ENCODE data around the gene LY6G6C.

LY6G6C gene

GRCh38 chr6:31734821-31735406 lies 13.4 kb upstream of the LY6G6C start:
- no peak for TF ChIP-seq TEAD4 (IDR thresholded peaks at IDR 0.05)
- no peak for TF ChIP-seq YY1 (IDR thresholded peaks at IDR 0.05; ENCODE audit: low read depth)
- TF ChIP-seq USF1 (IDR thresholded peaks at IDR 0.05) = no peak
- no peak for TF ChIP-seq ZBTB7A (IDR thresholded peaks at IDR 0.05; ENCODE audit: low read depth)

- TF ChIP-seq TEAD4 (IDR thresholded peaks at IDR 0.05) (no peak), RAD21 (IDR thresholded peaks at IDR 0.05; ENCODE audit: low read depth) (no peak), CEBPB (IDR thresholded peaks at IDR 0.05) (no peak), REST (IDR thresholded peaks at IDR 0.05; ENCODE audit: low read depth) (no peak), CREB1 (IDR thresholded peaks at IDR 0.05; ENCODE audit: low read depth) (no peak), NFIC (IDR thresholded peaks at IDR 0.05) (no peak), USF1 (IDR thresholded peaks at IDR 0.05) (no peak), FOXM1 (IDR thresholded peaks at IDR 0.05; ENCODE audit: borderline replicate concordance, low read depth) (no peak), YY1 (IDR thresholded peaks at IDR 0.05; ENCODE audit: low read depth) (no peak), TAF1 (IDR thresholded peaks at IDR 0.05; ENCODE audit: low read depth) (no peak; the same call in 1 of the 2 replicates), ZBTB7A (IDR thresholded peaks at IDR 0.05; ENCODE audit: low read depth) (no peak)
- TF ChIP-seq, protein P1, sequence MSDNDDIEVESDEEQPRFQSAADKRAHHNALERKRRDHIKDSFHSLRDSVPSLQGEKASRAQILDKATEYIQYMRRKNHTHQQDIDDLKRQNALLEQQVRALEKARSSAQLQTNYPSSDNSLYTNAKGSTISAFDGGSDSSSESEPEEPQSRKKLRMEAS (IDR thresholded peaks at IDR 0.05) = no peak
These were observed 12.8 kb upstream of the LY6G6C start for GRCh38 chr6:31734247-31734820.

DNA sequence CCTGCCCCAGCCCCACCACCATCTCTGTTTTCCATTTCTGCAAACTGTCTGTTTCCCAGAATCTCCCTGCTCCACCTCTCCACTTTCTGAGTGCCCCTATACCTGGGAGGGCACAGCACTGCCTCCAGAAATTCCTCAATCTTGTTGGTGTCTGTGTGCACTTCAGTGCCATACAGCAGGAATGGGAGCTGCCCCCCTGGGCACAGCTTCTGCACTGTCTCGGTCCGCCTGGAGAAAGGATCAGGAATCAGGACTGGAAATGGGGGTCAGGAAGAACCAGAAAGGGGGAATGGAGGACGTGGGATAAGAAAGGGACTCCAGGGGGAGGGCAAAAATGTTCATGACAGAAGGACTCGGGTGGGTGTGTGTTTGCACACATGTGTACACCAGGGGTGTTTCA lies 12.2 kb upstream of the LY6G6C start:
- TF ChIP-seq EGR1 (IDR thresholded peaks at IDR 0.05) (no peak), EP300 (IDR thresholded peaks at IDR 0.05; ENCODE audit: borderline replicate concordance) (no peak), FOXM1 (IDR thresholded peaks at IDR 0.05; ENCODE audit: borderline replicate concordance, low read depth) (no peak), RAD21 (IDR thresholded peaks at IDR 0.05; ENCODE audit: low read depth) (no peak), TCF12 (IDR thresholded peaks at IDR 0.05; ENCODE audit: low read depth) (no peak), NFIC (IDR thresholded peaks at IDR 0.05) (no peak), REST (IDR thresholded peaks at IDR 0.05; ENCODE audit: low read depth) (no peak), ZBTB7A (IDR thresholded peaks at IDR 0.05; ENCODE audit: low read depth) (no peak), CEBPB (IDR thresholded peaks at IDR 0.05) (no peak), YY1 (IDR thresholded peaks at IDR 0.05; ENCODE audit: low read depth) (no peak)
- TF ChIP-seq, protein P1 (IDR thresholded peaks at IDR 0.05) = no peak

- TF ChIP-seq TAF1 (IDR thresholded peaks at IDR 0.05; ENCODE audit: low read depth) (no peak), TCF12 (IDR thresholded peaks at IDR 0.05; ENCODE audit: low read depth) (no peak), NFIC (IDR thresholded peaks at IDR 0.05) (no peak), USF1 (IDR thresholded peaks at IDR 0.05) (no peak), ZBTB7A (IDR thresholded peaks at IDR 0.05; ENCODE audit: low read depth) (no peak)
These were observed 10.5 kb upstream of the LY6G6C start for GRCh38 chr6:31732029-31732428.

DNA sequence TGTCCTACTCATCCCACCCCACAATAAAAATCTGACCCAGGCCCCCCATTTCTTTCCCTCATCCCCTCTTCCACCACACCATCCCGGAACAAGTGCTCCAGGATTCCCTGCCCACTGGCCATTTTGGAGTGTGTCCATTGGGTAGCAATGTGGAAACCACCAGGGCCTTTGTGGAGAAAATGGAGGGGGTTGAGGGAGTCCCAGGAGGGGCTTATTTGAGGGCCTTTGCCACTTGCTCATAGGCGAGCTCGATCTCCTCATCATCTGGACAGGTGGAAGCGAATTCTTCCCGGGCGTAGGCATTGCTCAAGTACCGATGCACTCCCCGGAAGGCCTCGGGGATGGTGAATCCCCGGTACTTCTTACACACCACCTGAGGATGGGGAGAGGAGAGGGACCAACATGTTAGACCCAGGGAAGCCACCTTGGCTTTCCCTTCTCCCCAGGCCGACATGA lies 9.1 kb upstream of the LY6G6C start:
- TF ChIP-seq RAD21 (IDR thresholded peaks at IDR 0.05; ENCODE audit: low read depth) (no peak), NFIC (IDR thresholded peaks at IDR 0.05) (no peak), CREB1 (IDR thresholded peaks at IDR 0.05; ENCODE audit: low read depth) (no peak), REST (IDR thresholded peaks at IDR 0.05; ENCODE audit: low read depth) (no peak), EP300 (IDR thresholded peaks at IDR 0.05; ENCODE audit: borderline replicate concordance) (no peak), TEAD4 (IDR thresholded peaks at IDR 0.05) (no peak), EGR1 (IDR thresholded peaks at IDR 0.05) (no peak), FOXM1 (IDR thresholded peaks at IDR 0.05; ENCODE audit: borderline replicate concordance, low read depth) (no peak), ZBTB7A (IDR thresholded peaks at IDR 0.05; ENCODE audit: low read depth) (no peak)
- TF ChIP-seq, protein P1 (IDR thresholded peaks at IDR 0.05) = no peak
